Esophagus muscularis mucosa (tissue), 4 donors: Measurements from ENCODE around the gene ZAP70. TPM values are rescaled to one million over a fixed set of nuclear protein-coding genes. Genes with fewer than 3 reads are reported as not detected.

Experiments
- DNase-seq: peaks from one replicate; pipeline ENCODE4 v3.0.0-alpha.2; 2017; ENCODE audit errors: extremely low spot score
- H3K27ac ChIP-seq, 4 donors: fragments of 200-600 bp; sonication (generic); replicated peaks in 1 of 4; 1 replicate in 3 of 4; 2 replicates in 1 of 4; pipeline ENCODE4 v1.5.1; 2016 to 2019; ENCODE audit warnings: mild to moderate bottlenecking in 1 of 4
- H3K27me3 ChIP-seq, 4 donors: fragments of 200-600 bp; sonication (generic); one replicate each; pipeline versions ENCODE4 v1.5.1 to v1.6.0; 2016 to 2019
- H3K36me3 ChIP-seq, 4 donors: fragments of 200-600 bp; sonication (generic); one replicate each; pipeline ENCODE4 v1.5.1; 2016 to 2019
- H3K4me1 ChIP-seq, 4 donors: fragments of 200-600 bp; sonication (generic); one replicate each; pipeline ENCODE4 v1.5.1; 2016 to 2019
- H3K4me3 ChIP-seq, 4 donors: fragments of 200-600 bp; sonication (generic); 1 replicate in 2 of 4; 2 replicates in 2 of 4; pipeline ENCODE4 v1.5.1; 2016 to 2019; ENCODE audit warnings: mild to moderate bottlenecking in 4 of 4, moderate library complexity in 1 of 4
- H3K9me3 ChIP-seq, 4 donors: fragments of 200-600 bp; sonication (generic); 1 replicate in 3 of 4; 2 replicates in 1 of 4; pipeline ENCODE4 v1.5.1; 2016 to 2019
- EP300 ChIP-seq: sonication (generic); formaldehyde crosslinking; IDR thresholded peaks from one replicate; pipeline ENCODE4 v1.6.1; 2017; ENCODE audit warnings: antibody characterized with exemption
- POLR2A ChIP-seq: fragments of 450-650 bp; IDR thresholded peaks from one replicate; pipeline ENCODE4 v1.6.1; 2017; ENCODE audit warnings: antibody characterized with exemption, moderate library complexity, mild to moderate bottlenecking, low read depth
- POLR2AphosphoS5 ChIP-seq, 2 donors: sonication (generic); formaldehyde crosslinking; IDR thresholded peaks; one replicate each; pipeline ENCODE4 v1.6.1; 2017; ENCODE audit warnings: antibody characterized with exemption in 2 of 2
- WGBS: methylation state at CpG from one replicate; pipeline ENCODE4 v1.1.5; 2018; 5-methylcytosine and 5-hydroxymethylcytosine counted together
- intact Hi-C: fragments of 100-400 bp; cut with DNase I; formaldehyde crosslinking; loops from one replicate; pipeline ENCODE4 v1.15.1; 2023
- total RNA-seq, 4 donors: library from RNA; depleted of rRNA; stranded (reverse); fragments of >200 nt; gene quantifications; one replicate each; pipeline versions ENCODE4 v1.1.0 to v1.2.1, GENCODE V29; 2016
- TF ChIP-seq, protein P1 (sequence below), 3 experiments: fragments of 200-600 bp in 2 of 3; fragments of 450-650 bp in 1 of 3; sonication (generic) in 2 of 3; IDR thresholded peaks; one replicate each; pipeline ENCODE4 v1.5.1; 2017 to 2019; ENCODE audit warnings: antibody characterized with exemption in 3 of 3, mild to moderate bottlenecking in 2 of 3, moderate library complexity in 1 of 3

Gene ZAP70
- total RNA-seq, 4 donors from 2014 or later: 1.2 to 3.5 (median 1.8) TPM

DNA sequence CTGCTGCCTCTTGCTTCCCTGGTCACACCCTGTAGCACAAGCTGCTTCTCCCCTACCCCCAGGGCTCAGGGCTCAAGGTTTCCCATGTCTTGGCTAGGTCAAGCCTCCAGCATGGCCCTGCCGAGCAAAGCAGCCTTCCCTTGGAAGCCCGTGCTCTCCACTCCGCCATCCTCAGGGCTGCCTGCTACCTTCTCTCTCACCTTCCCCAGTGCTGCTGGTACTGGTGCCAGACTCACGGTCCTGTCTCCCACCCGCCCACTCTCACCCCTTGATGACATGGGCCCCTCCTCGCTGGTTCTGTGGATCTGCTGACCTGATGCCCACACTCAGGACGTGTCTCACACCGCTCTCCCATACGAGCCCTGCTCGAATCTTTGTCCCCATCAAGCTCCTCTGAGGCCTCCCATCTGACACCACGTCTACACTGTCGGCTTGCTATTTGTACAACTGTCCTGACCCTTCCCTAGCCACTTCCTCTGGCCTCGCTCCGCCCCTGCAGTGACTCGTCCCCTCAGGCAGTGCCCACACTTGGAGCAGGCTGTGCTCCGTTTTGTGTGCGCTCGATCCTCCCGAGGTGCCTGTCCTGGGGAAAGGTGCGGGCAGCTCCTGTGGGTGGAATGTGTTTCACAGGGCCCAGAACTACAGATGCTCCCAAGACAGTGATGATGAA is 49.9 kb downstream of the ZAP70 start:
- H3K36me3 ChIP-seq: peaks cover 34 to 87% (median 81%) of the 10 kb centered on the region in 4 donors
- no peak overlapping the region for H3K4me3 ChIP-seq

DNA sequence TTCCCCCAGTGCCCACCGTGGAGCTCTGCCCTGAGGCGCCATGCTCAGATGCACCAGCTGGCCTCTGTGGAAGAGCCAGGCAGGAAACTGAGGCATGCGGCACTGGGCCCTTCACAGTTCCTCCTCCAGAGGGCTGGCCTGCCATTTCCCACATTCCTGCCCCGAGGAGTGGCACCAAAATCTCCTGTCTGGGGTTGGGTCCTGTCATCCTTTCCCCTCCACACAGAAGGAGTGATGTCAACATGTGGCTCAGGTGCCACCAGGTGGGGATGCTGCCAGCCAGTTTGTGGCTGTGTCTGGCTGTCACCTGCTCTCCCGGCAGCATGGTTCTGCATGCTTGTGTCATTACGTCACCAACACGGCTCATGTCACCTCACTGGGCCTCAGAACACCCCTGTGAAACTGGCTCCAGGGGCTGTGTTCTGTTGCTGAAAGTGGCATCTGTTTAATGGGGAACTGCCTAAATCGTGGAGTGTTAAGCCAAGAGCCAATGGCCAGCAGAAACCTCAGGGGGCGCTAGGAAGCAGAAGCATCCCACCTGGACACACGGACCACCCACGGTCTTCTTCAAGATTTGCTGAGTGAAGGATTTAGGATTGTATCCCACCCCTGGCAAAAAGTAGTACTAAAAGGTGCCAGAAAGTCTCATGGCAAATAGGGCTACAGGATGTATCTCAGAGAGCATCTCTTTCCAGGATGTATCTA is 51.3 kb downstream of the ZAP70 start:
- no peak overlapping the region for H3K4me3 ChIP-seq
- peaks cover 27 to 73% (median 67%) of the 10 kb centered on the region in 4 donors for H3K36me3 ChIP-seq
- H3K4me1 ChIP-seq: peaks cover 6 to 20% (median 9%) of the 10 kb centered on the region in 4 donors
- H3K9me3 ChIP-seq: no peaks in the 10 kb centered on the region
- DNase-seq: no peak
- TF ChIP-seq, protein P1, sequence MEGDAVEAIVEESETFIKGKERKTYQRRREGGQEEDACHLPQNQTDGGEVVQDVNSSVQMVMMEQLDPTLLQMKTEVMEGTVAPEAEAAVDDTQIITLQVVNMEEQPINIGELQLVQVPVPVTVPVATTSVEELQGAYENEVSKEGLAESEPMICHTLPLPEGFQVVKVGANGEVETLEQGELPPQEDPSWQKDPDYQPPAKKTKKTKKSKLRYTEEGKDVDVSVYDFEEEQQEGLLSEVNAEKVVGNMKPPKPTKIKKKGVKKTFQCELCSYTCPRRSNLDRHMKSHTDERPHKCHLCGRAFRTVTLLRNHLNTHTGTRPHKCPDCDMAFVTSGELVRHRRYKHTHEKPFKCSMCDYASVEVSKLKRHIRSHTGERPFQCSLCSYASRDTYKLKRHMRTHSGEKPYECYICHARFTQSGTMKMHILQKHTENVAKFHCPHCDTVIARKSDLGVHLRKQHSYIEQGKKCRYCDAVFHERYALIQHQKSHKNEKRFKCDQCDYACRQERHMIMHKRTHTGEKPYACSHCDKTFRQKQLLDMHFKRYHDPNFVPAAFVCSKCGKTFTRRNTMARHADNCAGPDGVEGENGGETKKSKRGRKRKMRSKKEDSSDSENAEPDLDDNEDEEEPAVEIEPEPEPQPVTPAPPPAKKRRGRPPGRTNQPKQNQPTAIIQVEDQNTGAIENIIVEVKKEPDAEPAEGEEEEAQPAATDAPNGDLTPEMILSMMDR (IDR thresholded peaks at IDR 0.05): no peak
- no peak for TF ChIP-seq POLR2AphosphoS5 (IDR thresholded peaks at IDR 0.05)
- TF ChIP-seq POLR2A: no peak
- TF ChIP-seq EP300: no peak
- H3K27me3 ChIP-seq: no peaks in the 10 kb centered on the region
- intact Hi-C loops: no loop called here
- WGBS: 94% methylated on average over 8 of the region's 11 CpGs
- H3K27ac ChIP-seq: no peak overlapping the region

More for the DNA sequence above, 49.9 kb downstream of the ZAP70 start:
- no peak for DNase-seq
- no peaks in the 10 kb centered on the region for H3K9me3 ChIP-seq
- H3K4me1 ChIP-seq: peaks cover 2 to 17% (median 9%) of the 10 kb centered on the region in 4 donors
- TF ChIP-seq POLR2AphosphoS5 (IDR thresholded peaks at IDR 0.05): no peak
- no peak for TF ChIP-seq POLR2A
- TF ChIP-seq, protein P1 (IDR thresholded peaks at IDR 0.05): no peak
- no peak for TF ChIP-seq EP300
- intact Hi-C loops: no loop called here
- no peaks in the 10 kb centered on the region for H3K27me3 ChIP-seq
- WGBS: 90% methylated on average over 20 of the region's 20 CpGs
- H3K27ac ChIP-seq: no peak overlapping the region

DNA sequence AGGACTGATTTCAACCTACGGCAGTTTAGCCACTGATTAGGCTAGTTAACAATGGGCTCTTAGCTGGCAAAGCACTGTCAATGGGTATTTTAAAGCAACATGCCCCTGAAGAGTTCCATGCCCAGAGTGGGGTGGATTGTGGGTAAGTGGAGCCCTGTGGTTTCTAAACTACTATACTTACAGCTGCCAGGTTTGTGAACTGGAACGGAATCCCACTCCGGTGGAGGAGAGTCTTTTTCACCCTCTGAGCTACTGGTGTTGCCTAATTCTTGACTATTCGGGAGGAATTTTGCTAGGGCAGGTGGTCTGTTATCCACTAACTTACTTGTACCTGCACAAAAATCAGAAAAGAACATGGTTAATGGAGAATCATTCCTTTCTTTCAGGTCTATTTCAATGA is 52.6 kb downstream of the ZAP70 start:
- H3K4me3 ChIP-seq: no peak overlapping the region
- 96% methylated on average over 4 of the region's 4 CpGs for WGBS
- no peaks in the 10 kb centered on the region for H3K27me3 ChIP-seq
- no peak overlapping the region for H3K27ac ChIP-seq
- peaks cover 15 to 69% (median 55%) of the 10 kb centered on the region in 4 donors for H3K36me3 ChIP-seq
- TF ChIP-seq EP300 (no peak), POLR2A (no peak), POLR2AphosphoS5 (IDR thresholded peaks at IDR 0.05) (no peak)
- TF ChIP-seq, protein P1 (IDR thresholded peaks at IDR 0.05): no peak
- no peaks in the 10 kb centered on the region for H3K9me3 ChIP-seq
- peaks cover 6 to 15% (median 9%) of the 10 kb centered on the region in 4 donors for H3K4me1 ChIP-seq
- no peak for DNase-seq
- intact Hi-C loops: no loop called here

DNA sequence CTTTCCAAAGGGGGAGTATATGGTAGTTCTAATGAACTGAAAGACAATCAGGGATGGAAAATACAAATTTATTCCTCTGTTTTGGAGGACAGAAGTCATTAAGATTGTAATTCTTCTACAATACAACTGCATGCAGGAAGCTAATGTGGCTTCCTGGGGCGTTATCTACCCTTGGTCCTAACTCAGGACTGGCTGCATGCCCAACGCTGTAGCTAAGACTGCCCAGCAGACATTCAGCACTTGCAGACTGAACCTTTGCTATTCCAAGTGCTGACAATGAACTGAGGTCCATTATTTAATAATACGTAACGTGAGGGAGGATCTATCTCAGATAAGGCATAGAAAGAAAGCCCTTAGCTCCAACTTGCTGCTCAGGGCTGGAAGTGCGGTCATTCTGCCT is 53.2 kb downstream of the ZAP70 start:
- no peaks in the 10 kb centered on the region for H3K9me3 ChIP-seq
- peaks cover 9 to 69% (median 48%) of the 10 kb centered on the region in 4 donors for H3K36me3 ChIP-seq
- DNase-seq: no peak
- H3K27me3 ChIP-seq: no peaks in the 10 kb centered on the region
- 81% methylated on average over 5 of the region's 5 CpGs for WGBS
- TF ChIP-seq POLR2AphosphoS5 (IDR thresholded peaks at IDR 0.05): no peak
- TF ChIP-seq POLR2A: no peak
- TF ChIP-seq EP300: no peak
- TF ChIP-seq, protein P1 (IDR thresholded peaks at IDR 0.05): no peak
- H3K27ac ChIP-seq: no peak overlapping the region
- H3K4me3 ChIP-seq: no peak overlapping the region
- intact Hi-C loops: no loop called here
- H3K4me1 ChIP-seq: peaks cover 6 to 15% (median 8%) of the 10 kb centered on the region in 4 donors
